Endodermal cell (in vitro differentiated cells): ENCODE measurements around the gene NLGN1. TPM values are rescaled to one million over a fixed set of nuclear protein-coding genes. Genes with fewer than 3 reads are reported as not detected.

Source experiments
- DNase-seq: peaks from one replicate; pipeline ENCODE4 v3.0.0-alpha.2; 2017
- H3K27ac ChIP-seq: 2 replicates; pipeline ENCODE4 v1.5.1; 2013; ENCODE audit warnings: mild to moderate bottlenecking, low read depth, low read length, moderate library complexity
- H3K27me3 ChIP-seq: 2 replicates; pipeline ENCODE4 v1.6.1; 2013; ENCODE audit warnings: mild to moderate bottlenecking, low read length, moderate library complexity; ENCODE audit not compliant: insufficient read depth, control insufficient read depth, poor library complexity, severe bottlenecking
- H3K36me3 ChIP-seq: 2 replicates; pipeline ENCODE4 v1.7.0; 2013; ENCODE audit warnings: mild to moderate bottlenecking, low read length, moderate library complexity; ENCODE audit not compliant: control insufficient read depth, insufficient read depth
- H3K4me1 ChIP-seq: one replicate; pipeline ENCODE4 v1.7.0; 2013; ENCODE audit warnings: low read length; ENCODE audit not compliant: control insufficient read depth, insufficient read depth
- H3K4me3 ChIP-seq: 2 replicates; pipeline ENCODE4 v1.5.1; 2013; ENCODE audit warnings: mild to moderate bottlenecking, low read length, moderate library complexity
- H3K9ac ChIP-seq: 2 replicates; pipeline ENCODE4 v1.6.1; 2013; ENCODE audit warnings: mild to moderate bottlenecking, low read length, moderate library complexity; ENCODE audit not compliant: poor library complexity, severe bottlenecking; ENCODE audit errors: extremely low read depth
- H3K9me3 ChIP-seq: 2 replicates; pipeline ENCODE4 v1.6.1; 2013; ENCODE audit warnings: mild to moderate bottlenecking, low read length, moderate library complexity; ENCODE audit not compliant: control insufficient read depth
- H3K27ac Mint-ChIP-seq: 2 replicates; pipeline ENCODE4 v1.8.0; 2020; ENCODE audit warnings: mixed read lengths
- H3K27me3 Mint-ChIP-seq: 2 replicates; pipeline ENCODE4 v1.8.0; 2021; ENCODE audit warnings: mild to moderate bottlenecking, mixed read lengths; ENCODE audit not compliant: insufficient read depth
- H3K36me3 Mint-ChIP-seq: 2 replicates; pipeline ENCODE4 v1.8.0; 2020; ENCODE audit warnings: low read depth, mixed read lengths
- H3K4me1 Mint-ChIP-seq: 2 replicates; pipeline ENCODE4 v1.8.0; 2020; ENCODE audit warnings: mixed read lengths
- H3K4me3 Mint-ChIP-seq: 2 replicates; pipeline ENCODE4 v1.8.0; 2020; ENCODE audit warnings: mild to moderate bottlenecking, moderate library complexity, mixed read lengths
- H3K9me3 Mint-ChIP-seq: 2 replicates; pipeline ENCODE4 v1.8.0; 2020; ENCODE audit warnings: mild to moderate bottlenecking, mixed read lengths
- WGBS, 2 experiments: methylation state at CpG; one replicate each; pipeline versions ENCODE4 v1.1.5 to v1.1.7; 2013; ENCODE audit warnings: missing lambda C conversion rate in 2 of 2, mixed read lengths in 1 of 2; ENCODE audit not compliant: insufficient coverage in 1 of 2, insufficient read length in 1 of 2; 5-methylcytosine and 5-hydroxymethylcytosine counted together
- total RNA-seq, 2 donors: library from RNA; stranded (reverse); fragmentation: NEBNext Ultra II Directional in 1 of 2; extraction: Animal tissue kit (Norgen Biotek cat#: 25700) in 1 of 2; gene quantifications; 2 replicates in 1 of 2; 3 replicates in 1 of 2; pipeline ENCODE4 v1.2.1, GENCODE V29; 2021
- TF ChIP-seq, protein P1 (sequence below): fragments of 200-600 bp; sonication (generic); conservative IDR thresholded peaks from 2 replicates; pipeline ENCODE4 v1.5.0; 2021; ENCODE audit warnings: antibody characterized with exemption, mild to moderate bottlenecking

The NLGN1 gene
- total RNA-seq, 2 donors from 2014 or later = 3.4 to 14.3 TPM

GRCh38 chr3:174000675-174001074, 603.1 kb downstream of the NLGN1 start:
- no peak overlapping the region for H3K27ac Mint-ChIP-seq
- H3K9me3 Mint-ChIP-seq = no peaks in the 10 kb centered on the region
- WGBS, 2 experiments = 100% methylated on average over 1 of the region's 1 CpG; no CpG with 5 or more reads in 1 of the 2 experiments
- Histone ChIP-seq H3K27ac (no peak overlapping the region), H3K9ac (no peak overlapping the region), H3K4me3 (no peak overlapping the region), H3K36me3 (no peaks in the 10 kb centered on the region), H3K27me3 (no peaks in the 10 kb centered on the region), H3K9me3 (no peaks in the 10 kb centered on the region), H3K4me1 (no peaks in the 10 kb centered on the region)
- H3K4me3 Mint-ChIP-seq = no peak overlapping the region
- no peak for DNase-seq
- TF ChIP-seq, protein P1, sequence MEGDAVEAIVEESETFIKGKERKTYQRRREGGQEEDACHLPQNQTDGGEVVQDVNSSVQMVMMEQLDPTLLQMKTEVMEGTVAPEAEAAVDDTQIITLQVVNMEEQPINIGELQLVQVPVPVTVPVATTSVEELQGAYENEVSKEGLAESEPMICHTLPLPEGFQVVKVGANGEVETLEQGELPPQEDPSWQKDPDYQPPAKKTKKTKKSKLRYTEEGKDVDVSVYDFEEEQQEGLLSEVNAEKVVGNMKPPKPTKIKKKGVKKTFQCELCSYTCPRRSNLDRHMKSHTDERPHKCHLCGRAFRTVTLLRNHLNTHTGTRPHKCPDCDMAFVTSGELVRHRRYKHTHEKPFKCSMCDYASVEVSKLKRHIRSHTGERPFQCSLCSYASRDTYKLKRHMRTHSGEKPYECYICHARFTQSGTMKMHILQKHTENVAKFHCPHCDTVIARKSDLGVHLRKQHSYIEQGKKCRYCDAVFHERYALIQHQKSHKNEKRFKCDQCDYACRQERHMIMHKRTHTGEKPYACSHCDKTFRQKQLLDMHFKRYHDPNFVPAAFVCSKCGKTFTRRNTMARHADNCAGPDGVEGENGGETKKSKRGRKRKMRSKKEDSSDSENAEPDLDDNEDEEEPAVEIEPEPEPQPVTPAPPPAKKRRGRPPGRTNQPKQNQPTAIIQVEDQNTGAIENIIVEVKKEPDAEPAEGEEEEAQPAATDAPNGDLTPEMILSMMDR = no peak
- no peaks in the 10 kb centered on the region for H3K36me3 Mint-ChIP-seq
- H3K27me3 Mint-ChIP-seq = no peaks in the 10 kb centered on the region
- H3K4me1 Mint-ChIP-seq = peaks cover 3% of the 10 kb centered on the region

DNA sequence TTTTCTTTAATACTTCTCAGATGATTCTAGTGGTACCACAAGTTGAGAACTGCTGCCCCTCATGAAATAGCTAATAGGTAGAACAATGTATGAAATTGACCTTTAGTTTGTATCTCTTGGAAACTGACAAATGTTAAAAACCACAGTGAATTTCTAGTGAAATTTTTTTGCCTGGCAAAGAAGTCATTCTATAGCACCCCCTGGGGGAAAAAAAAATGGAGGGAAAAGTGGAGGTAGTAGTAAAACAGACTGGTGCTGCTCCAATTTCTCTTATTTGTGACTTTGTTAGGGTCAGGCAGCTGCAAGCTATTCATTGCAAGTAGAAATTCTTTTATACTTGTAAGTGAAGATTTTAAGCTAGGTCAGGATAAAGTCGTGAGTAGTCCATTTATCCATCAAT, 605.0 kb downstream of the NLGN1 start:
- WGBS, 2 experiments = 60 to 70% methylated on average over 1 of the region's 1 CpG
- no peak for DNase-seq

DNA sequence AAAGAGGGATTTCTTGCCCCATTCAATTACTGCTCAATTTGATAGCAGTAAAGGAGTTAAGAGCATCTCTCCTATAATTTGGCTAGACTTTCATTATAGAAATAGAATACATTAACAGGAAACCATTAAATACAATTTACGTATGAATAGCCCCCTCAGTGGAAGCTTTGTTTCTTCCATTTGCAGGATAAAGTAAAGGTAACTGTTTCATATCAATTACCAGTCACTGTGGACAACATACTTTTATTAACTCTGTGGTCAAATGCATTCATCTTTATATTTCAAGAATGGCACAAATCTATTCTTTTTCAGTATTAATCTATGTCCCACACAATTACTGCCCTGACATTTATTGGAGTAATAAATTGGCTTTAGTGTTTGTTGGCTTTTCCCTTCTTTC, 613.4 kb downstream of the NLGN1 start:
- H3K4me1 ChIP-seq = no peaks in the 10 kb centered on the region
- no peaks in the 10 kb centered on the region for H3K9me3 Mint-ChIP-seq
- no peak overlapping the region for H3K9ac ChIP-seq
- no peaks in the 10 kb centered on the region for H3K9me3 ChIP-seq
- no peak overlapping the region for H3K4me3 ChIP-seq
- TF ChIP-seq, protein P1 = no peak
- no peak overlapping the region for H3K27ac ChIP-seq
- no peak for DNase-seq
- H3K4me3 Mint-ChIP-seq = no peak overlapping the region
- H3K27me3 Mint-ChIP-seq = no peaks in the 10 kb centered on the region
- H3K27ac Mint-ChIP-seq = no peak overlapping the region
- no peaks in the 10 kb centered on the region for H3K27me3 ChIP-seq
- H3K36me3 ChIP-seq = no peaks in the 10 kb centered on the region
- no peaks in the 10 kb centered on the region for H3K36me3 Mint-ChIP-seq
- 83 to 94% methylated on average over 1 of the region's 1 CpG for WGBS, 2 experiments
- no peaks in the 10 kb centered on the region for H3K4me1 Mint-ChIP-seq

More for the DNA sequence above, 605.0 kb downstream of the NLGN1 start:
- H3K9ac ChIP-seq = no peak overlapping the region
- H3K4me3 ChIP-seq = no peak overlapping the region
- H3K27me3 Mint-ChIP-seq = no peaks in the 10 kb centered on the region
- H3K4me1 Mint-ChIP-seq = peaks cover 3% of the 10 kb centered on the region
- TF ChIP-seq, protein P1 = peak; percentile 67
- H3K27me3 ChIP-seq = no peaks in the 10 kb centered on the region
- no peaks in the 10 kb centered on the region for H3K9me3 Mint-ChIP-seq
- no peak overlapping the region for H3K4me3 Mint-ChIP-seq
- no peak overlapping the region for H3K27ac ChIP-seq
- no peak overlapping the region for H3K27ac Mint-ChIP-seq
- H3K36me3 ChIP-seq = no peaks in the 10 kb centered on the region
- no peaks in the 10 kb centered on the region for H3K9me3 ChIP-seq
- H3K4me1 ChIP-seq = no peaks in the 10 kb centered on the region
- H3K36me3 Mint-ChIP-seq = no peaks in the 10 kb centered on the region
